DMS114 treated with DMSO at 0.1 percent for 48 hours (cell line): ENCODE results near the gene CALML3.

Experiments used
- DNase-seq: peaks from one replicate; lab custom pipeline; 2025; ENCODE audit not compliant: unreplicated experiment; lab: John Stamatoyannopoulos, UW

CALML3 gene

DNA sequence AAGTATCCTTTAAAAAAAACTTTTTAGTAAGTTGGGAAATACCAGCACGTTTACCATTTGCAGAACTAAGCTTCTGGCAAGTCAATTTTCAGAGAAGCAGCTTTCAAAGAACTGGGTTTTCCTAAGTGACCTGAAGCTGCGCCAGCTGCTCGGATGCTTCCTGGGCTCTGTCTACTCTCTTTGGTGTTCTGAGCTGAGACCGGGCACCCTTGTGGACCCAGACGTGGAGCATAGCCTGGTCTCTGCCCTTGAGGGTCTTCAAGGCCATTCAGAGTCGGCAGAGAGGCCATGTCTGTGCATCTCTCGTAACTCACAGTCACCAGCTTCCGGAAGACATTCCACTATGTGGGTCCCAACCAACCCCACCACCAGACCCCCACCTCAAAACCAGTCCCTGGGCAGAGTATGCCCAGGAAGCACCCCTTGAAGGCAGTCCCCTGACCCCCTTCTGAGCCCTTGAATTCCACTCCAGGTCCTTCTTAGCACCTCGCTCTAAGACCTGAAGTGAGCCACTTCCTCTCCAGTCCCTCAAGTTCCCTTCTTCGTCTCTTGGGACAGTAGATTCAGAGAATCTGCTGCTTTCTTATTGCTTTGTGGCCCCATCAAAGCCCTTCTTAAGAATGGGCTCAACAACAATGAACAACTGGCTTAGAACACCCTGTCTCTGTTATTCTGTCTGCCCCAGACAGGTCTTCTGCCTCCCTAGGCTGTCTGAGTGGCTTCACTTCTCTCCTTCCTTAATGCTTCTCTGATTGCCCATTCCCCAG lies 33.9 kb upstream of the CALML3 start:
- DNase-seq, result no peak

DNA sequence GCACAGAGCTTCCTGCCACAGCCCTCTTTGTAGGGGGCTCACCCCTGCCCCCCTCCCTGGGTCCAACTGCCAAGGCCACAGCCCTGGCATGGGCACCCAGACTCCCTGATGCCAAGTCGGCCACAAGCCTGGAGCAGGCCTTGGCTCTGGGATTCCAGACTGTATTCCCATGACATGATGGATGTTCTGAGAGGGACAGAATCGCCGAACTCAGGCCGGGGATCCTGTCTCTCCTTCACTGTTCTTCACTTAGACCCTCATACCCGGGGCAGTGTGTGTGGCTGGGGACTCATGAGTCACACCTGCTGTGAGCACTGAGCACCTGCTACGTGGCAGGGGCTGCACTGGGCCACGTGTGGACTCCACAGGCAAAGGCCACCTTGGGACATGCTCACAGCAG lies 33.3 kb upstream of the CALML3 start:
- DNase-seq, result no peak

DNA sequence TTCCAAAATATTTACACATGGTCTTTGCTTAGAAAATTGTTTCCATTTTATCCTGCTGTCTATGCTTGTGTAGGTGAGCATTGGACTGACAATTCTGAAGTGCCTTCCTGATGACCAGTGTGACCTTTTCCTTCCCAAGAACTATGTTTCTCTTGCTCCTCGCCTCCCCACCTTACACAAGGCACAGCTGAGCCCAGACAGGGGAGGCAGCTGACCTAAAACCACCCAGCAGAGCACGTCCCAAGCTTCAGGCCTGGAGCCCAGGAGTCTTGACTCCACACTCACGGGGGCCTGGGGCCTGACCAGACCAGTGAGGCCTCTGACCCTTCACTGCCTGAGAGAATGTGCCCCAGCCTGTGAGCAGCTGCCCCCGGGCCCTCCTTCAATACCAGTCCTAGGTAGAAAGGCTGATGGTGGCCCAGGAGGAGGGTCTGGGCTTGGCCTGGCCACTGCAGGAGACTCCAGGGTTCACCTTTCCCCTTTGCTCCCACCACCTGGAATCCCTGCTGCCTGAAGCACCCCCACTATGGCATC lies 32.4 kb upstream of the CALML3 start:
- no peak for DNase-seq

DNA sequence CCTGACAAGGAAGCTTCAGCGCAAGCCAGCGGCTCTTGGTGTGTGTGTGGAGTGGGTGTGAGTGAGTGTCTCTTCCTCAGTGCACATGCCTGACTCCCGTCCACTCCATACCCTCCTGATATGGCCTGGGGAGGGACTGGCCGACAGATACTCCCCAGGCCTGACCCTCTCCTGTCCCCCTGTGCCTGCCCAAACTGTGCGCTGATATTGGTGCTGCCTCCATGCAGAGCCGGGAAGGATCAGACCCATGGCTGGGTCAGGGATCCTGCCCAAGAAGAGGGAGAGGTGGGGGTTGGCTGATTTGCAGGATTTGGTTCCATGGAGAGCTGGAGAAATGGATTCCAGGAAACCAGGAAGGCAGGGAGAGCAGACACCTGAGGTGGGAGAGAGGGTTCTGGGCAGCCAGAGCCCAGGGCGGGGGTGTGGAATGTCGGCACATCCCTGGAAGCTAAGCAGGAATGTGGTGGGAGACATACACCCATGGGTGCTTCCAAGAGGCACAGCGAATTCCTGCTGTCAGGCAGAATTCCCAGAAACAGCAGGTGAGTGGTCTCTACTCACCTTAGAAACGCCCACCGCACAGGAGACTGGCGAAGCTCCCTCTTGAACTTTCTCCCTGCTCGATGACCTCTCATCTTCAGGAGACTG lies 31.7 kb upstream of the CALML3 start:
- DNase-seq, result no peak

DNA sequence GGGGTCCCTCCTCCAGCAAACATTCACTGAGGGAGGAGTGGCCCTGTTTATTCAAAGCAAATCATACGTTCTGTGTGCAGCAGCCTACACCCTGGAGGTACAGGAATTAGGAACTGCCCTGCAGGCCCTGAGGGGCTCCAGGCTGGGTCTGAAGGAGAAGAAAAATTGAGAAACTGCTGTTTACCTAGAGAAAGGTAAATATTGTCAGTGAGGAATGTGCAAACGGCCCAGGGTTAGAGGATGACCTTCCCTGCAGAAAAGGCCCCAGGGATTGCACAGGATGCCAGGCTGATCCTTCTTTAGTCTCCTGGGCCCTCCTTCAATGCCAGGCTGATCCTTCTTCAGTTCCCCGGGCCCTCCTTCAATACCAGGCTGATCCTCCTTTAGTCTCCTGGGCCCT lies 31.1 kb upstream of the CALML3 start:
- no peak for DNase-seq

DNA sequence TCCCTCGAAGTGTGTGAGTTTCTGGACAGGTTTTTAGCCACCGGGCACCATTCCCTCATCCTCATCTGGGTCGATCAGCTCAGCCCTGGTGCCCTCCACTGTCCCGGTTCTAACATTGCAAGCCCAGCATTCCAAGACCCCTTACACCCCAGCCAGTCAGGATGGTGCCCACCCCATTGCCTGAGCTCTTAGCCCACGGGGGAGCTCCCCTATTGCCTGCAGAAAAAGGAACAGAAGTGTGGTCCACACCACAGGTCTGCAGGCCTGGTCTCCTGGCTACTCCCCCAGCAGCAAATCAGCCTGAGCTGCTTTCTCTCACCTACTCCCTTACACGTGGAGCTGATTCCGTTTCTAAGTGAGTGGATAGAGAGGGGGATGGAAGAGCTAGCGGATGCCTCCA lies 30.1 kb upstream of the CALML3 start:
- DNase-seq, result no peak

DNA sequence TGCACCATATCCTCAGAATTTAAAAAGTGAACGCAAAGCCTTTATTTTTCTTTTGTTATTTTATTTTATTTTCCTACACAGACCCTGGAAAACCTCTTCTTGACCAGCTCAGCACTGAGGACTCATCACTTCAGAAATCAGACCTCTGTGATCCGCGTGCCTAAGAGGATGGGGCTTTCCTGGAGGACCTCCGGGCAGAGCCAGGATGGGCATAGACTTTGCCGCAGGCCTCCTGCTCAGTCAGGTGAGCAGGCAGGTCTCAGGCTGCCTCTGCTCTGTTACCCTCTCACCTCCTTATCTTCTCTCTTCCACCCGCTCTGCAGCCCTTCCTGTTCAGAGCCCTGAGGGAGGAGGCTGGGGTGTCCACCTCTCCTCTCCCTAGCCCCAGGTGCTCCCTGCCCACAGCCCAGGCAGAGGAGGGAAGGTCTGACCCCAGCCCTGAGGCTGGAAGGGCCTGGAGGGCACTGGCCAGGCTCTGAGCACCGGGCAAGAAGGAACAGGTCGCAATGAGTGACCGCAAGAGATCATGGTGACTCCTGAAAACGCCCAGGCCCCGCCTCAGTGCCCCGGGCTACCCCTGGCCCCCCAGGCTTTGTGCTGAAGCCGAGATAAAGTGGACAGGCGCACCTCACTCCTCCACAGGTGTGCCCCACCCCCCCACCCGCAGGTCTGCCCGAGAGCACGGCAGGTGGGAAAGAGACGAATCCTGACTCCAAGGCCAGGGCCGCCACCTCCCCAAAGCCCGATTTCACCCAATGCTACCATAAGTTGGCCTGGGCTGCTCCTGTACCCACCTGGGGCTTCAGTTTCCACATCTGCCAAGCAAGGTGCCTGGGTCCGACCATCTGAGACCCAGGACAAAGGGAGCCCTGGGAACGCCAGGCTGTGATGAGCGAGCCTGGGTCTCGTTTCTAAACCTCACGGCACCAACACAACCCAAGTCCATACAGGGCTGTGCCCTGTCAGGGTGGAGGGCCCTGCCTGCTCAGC lies 28.2 kb upstream of the CALML3 start:
- DNase-seq, result no peak

DNA sequence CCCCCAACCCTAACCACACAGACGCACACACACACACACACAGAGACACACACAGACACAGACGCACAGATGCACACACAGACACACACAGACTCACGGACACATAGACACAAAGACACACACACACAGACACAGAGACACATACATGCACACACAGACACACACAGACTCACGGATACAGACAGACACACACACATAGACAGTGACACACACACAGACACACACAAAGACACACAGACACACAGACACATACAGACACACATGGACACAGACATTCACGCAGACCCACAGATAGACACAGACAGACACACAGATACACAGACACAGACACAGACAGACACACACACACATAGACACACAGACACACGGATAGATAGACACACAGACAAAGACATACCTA lies 27.5 kb upstream of the CALML3 start:
- no peak for DNase-seq

DNA sequence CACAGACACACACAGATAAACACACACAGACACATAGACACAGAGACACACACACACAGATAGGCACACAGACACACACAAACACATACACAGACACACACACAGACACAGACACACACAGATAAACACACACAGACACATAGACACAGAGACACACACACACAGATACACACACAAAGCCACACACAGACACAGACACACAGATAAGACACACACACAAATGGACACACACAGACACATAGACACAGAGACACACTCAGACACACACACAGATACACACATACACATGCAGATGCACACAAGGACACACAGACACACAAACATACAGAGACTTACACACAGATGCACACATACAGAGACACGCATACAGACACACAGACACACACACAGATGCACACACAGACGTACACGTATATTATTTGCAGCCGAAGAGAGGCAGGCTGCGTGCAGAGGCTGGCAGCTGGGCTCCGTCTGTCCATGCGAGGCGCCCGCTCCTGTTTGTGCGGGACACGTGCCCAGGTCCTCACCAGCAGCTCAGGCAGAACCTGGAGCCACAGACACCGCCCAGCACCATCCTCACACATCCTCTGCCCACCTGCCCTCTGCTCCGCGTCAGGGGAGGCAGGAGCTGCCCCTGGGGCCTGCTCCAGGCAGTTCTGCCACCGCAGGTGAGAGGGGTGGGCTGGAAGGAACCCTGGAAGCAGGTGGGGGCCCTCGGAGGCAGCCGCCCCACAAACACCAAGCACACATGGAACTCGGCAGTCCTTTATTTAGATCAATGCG lies 26.6 kb upstream of the CALML3 start:
- no peak for DNase-seq

DNA sequence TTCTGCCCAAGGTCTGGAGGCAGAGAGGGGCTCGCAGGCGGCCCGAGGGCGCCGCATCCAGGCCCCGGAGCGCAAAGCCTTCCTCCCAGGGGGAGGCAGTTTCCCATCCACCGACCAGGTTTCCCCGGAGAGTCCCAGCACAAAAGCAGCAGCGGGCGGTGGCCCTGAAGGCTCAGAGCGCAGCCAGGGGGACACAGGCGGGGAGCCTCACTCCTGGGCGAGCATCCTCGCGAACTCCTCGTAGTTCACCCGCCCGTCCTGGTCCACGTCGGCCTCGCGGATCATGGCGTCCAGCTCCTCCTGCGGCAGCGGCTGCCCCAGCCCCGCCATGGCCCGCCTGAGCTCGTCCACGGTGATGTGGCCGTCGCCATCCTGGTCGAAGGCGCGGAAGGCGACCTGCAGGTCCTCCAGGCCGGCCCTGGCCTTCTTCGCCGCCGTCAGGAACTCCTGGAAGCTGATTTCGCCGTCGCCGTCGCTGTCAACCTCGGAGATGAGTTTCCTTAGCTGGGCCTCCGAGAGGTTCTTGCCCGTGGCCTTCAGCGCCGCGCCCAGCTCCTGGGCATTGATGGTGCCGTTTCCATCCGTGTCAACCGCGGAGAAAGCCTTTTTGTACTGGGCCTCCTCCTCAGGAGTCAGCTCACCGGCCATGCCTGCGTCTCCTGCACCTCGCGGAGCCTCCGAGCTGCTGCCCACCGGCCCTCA lies 25.8 kb upstream of the CALML3 start:
- no peak for DNase-seq

DNA sequence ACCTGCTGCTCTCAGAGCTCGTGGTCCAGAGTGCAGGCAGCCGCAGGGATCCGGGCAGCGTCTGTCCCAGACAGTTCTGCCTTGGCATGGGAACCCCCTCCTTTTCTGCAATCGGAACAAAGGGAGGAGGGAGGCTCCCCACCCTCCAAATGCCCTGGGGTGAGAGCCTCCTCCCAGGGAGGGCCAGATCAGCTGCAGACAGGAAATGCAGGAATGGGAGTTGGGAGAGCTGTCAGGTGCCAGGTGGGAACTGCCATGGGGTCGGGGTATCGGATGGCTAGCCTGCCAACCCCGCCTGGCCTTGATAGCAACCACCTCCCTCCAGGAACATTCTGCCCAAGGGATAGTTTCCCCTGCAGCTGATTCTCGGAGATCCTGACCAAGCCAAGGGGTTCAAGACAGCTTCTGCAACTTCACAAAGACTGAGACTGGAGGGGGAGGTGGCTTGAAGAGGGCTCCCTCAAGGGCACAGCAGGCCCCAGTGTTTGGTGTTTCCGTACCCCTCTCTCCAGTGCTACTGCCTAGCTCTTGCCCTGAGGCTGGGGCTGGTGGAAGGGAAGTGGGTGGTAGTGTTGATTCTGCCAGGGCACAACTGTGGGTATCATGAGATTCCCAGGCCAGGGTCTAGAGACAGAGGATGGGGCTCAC lies 25.1 kb upstream of the CALML3 start, which contains the start of gene CALML5:
Gene CALML5, minus strand, starts transcription at position 78 of the 648 bp plus-strand sequence. CDS start 132 bp downstream, outside the sequence.
- no peak for DNase-seq

DNA sequence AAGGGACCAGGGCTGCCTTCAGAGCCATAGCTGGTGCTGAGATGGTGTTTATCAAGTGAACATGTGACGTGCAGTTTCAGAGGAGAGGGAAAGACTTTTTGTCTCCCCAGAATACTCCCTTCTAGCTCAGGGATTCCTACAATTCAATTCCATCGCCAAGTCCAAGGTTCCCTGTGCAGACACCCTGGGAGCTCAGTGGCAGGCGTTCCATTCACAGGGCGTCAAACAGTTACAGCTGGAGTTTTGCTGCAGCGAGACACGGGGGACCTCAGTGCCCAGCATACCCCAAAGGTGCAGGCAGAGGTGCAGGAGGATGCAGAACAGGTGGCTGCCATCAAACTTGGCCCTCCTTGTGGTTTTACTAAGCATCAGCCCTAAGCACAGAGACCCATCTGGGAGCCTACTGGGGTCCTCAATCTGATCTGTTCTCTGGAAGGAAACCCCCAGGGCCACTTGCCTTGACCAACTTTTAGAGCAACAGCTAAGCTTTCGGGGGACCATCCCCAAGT lies 24.5 kb upstream of the CALML3 start:
- no peak for DNase-seq

DNA sequence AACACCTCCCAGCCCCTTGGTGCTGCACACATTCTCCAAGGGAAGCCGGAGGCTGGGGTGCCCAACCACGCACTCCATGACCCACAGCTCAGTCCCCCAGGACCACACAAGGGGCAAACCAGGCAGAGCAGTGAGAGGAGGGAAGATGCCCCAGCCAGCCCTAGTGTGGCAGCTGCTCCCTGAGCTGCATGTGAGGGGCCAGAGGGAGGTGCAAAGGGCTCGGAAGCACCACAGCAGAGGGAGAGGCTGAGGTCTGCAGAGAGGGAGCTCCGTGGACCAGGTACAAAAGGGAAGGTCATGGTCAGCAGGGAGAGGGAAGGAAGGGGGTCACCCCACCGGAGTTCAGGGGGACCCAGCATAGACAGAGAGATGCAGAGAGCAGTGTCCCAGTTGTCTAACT lies 23.9 kb upstream of the CALML3 start:
- no peak for DNase-seq

DNA sequence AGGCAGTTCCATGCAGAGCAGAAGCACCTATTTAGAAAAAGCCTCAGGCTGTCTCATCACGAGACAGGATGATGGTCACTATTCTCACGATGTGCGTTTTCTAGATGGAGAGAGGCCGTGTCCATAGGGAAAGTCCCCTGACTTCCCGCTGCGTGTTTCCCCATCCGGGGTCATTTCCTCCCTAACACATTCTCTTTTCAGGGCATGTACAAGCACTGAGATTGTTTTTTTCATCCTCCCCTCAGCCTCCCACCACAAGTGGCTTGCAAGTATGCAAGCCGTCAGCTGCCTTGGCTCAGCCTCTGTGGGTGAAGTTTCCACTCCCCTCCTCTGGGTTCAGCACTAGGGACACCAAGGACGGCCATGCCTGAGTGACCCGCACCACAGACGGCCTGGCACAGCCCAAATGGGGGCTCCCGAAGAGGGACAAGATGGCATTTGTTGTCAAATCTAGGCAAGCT lies 22.7 kb upstream of the CALML3 start:
- no peak for DNase-seq

DNA sequence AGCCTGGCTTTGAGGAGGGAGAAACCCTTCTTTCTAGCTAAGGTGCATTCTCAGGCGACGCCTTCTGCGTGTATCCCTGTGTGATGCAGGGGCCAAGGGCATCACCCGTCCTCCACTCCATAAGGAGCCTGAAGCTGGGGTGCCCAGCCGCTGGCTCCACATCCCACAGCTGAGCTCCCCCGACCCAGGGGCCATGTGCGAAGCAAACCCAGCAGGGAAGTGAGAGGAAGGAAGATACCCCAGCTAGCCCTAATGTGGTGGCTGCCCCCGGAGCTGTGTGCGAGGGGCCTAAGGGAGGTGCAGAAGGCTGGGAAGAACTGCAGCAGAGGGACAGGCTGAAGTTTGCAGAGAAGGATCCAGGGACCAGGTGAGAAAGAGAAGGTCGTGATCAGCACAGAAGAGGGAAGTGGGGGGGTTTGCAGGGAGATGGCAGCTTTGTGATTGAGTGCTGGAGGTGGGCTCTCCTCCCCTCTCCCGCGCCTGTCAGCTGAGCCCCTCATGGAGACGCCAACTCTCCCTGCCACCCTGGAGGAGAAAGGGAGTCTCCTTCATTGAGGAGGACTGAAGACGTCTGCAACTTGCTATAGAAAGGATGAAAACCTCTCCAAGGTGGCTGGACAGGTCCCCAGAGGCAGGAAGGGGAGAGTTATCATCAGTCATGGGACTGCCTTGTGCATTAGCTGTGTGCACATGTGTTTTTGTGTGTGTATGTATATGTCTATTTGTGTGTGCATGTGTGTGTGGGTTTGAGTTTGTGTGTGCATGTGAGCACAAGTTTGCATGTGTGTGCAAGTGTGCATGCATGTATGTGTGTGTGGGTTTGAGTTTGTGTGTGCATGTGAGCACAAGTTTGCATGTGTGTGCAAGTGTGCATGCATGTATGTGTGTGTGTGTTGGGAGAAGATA lies 21.9 kb upstream of the CALML3 start:
- DNase-seq, result no peak

DNA sequence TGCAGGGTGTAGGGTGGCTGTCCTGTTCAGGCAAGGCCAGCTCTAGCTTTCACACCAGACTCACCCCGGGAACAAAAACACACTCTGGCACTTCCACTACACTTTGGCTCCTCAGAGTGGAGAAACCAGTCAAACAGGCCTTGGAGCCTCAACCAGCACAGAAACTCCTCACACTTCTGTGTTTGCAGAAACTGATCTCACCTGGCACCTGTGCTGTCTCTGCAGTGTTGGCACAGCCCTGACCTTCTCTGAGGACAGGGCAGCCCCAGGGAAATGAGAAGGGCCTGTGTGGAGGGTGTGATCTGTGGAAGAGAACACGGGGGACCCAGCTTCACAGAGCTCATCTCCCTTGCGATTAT lies 21.3 kb upstream of the CALML3 start:
- DNase-seq, result no peak

DNA sequence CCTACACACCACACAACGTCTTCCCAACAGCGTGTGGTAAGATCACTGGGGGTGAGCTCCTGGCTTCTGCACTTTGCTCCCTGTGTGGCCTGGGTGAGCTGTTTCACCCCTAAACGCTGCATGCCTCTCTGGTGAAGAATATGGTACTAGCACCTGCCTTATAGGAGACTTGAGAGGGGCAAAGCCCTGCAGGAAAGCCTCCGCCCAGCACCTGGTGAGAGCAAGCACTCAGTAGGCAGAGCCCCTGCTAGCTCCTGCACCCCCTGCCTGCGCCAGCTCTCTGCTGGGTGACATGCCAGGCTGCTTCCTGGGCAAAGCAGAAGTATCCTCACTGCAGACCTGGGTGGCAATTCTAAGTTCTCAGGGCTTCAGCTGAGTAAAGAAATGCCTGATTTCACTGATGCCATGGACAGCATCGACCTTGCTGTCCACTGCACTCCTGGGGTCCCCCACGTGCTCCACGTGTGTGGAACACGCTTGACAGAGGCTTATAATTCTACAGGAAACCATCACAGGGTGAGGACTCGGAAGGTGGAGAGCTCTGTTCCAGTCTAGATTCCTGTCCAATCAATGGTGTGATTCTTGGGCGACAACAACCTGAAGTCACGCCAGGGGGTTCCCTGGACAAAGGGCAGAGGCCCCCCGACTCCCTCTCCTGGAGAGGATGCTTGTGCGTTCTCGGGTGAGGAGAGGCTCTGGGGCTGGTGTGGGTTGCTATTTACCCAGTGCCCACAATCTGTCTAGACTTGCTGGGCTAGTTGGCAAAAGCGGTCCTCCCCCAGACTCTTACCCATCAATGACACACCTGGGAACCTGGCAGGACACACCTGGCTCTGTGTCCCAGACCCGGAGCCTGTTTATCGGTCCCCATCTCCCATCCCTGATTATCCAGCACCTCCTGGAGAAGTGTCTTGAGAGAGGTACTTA lies 20.4 kb upstream of the CALML3 start:
- no peak for DNase-seq
